ENCODE data around the gene WNT9B.

WNT9B gene

GRCh38 chr17:46853896-46854444 is 2.6 kb downstream of the WNT9B start:
- DNase-seq (ENCODE audit: low read depth in 2 of 2, low spot score in 1 of 2): no peak

GRCh38 chr17:46854515-46854914 is 3.1 kb downstream of the WNT9B start:
- no peak for DNase-seq (ENCODE audit: low read depth in 2 of 2, low spot score in 1 of 2)

DNA sequence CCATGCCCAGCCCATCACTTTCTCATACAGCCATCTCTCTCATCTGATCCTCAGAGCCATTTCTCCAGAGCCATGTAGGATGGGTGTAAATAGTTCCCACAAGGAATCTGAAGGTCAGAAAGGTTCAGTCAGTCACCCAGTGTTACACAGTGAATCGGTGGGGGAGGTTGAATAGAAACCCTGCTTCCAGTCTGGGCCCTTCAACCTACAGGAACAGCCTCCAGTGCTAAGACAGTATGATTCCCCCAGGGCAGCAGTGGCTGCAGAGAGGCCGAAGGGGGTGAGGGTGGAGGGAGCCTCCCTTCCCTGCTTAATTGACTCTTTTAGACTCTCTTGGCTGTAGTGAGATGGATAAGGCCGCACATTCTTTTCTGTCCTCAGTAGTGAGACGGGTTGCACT is 3.6 kb downstream of the WNT9B start:
- no peak for DNase-seq (ENCODE audit: low read depth in 2 of 2, low spot score in 1 of 2)

- no peak for DNase-seq (ENCODE audit: low read depth in 2 of 2, low spot score in 1 of 2)
These were observed 6.2 kb downstream of the WNT9B start for GRCh38 chr17:46857600-46857999.

DNA sequence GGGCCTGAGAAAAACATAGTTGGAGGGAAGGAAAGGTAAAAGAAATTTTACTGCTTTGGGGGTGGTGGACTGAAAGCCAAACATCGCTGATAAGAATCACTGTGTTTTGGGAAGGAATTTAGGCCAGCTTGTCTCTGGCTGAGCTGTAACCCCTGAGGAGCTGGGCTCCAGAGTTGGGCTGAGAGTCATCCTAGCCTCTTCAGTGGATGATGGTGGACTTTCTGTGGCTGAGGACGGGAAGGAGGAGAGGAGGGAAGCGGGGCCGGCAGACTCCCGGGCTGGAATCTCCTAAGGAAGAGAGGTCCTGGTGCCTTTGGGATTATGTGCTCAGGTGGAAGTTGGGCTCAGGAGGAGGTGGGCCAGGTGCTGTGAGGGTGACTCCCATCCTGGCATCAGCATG is 8.6 kb downstream of the WNT9B start:
- DNase-seq (ENCODE audit: low read depth in 2 of 2, low spot score in 1 of 2): no peak

DNA sequence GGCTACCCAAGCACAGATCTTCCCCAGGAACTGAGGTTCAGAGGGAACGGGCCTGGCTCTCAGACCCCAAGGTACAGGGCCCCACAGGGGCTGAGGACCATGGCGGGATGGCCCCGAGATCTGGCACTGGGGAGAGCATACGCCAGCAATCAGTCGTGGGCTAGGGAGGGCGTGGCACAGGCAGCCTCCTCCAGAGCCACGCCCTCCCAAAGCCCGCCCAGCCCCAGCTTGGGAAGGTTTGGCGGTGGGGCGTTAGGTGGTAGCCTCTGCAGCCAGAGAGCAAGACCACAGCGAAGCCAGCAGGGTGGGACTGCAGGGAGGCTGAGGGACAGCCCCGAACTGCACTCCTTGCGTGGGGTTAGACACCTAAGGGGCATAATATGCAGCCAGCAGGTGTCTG is 11.6 kb downstream of the WNT9B start:
- DNase-seq (ENCODE audit: low read depth in 2 of 2, low spot score in 1 of 2): no peak

GRCh38 chr17:46863383-46864121 is 12.2 kb downstream of the WNT9B start:
- DNase-seq (ENCODE audit: low read depth in 2 of 2, low spot score in 1 of 2): no peak

GRCh38 chr17:46865100-46865499 is 13.7 kb downstream of the WNT9B start:
- no peak for DNase-seq (ENCODE audit: low read depth in 2 of 2, low spot score in 1 of 2)

DNA sequence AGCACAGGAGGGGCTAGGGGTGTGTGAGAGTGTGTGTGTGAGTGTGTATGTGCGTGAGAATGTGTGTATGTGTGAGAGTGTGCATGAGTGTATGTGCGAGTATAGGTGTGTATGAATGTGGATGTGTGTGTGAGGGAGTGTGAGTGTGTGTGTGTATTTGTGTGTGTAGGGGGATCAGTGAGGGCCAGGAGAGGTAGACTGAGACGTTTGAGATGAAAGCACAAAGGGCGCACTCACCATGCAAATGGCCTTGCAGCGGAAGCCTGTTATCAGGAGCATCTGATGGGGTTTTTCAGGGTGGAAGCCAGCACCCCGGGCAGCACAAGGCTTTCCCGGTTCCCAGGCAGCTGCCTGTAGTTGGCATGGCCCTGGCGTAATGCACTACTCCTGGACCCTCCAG is 14.9 kb downstream of the WNT9B start:
- no peak for DNase-seq (ENCODE audit: low read depth in 2 of 2, low spot score in 1 of 2)

DNA sequence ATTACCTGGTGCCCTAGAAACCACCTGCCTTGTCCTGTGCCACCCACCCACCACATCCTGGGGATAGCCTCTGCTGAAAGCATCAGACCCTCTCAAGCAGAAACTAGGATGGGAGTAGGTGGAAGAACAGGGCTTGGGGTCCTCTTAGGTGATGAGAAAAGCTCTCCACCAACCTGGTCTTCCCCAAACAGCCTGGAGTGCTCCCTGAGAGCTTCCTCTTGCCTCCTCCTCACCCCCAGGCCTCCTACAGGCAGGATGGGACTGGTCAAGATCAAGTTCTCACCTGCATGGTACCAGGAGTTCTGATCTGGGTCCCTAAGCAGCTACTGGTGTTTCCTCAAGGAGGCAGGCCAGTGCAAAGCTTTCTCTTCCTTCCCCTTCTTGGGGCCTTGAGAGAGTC is 15.4 kb downstream of the WNT9B start:
- no peak for DNase-seq (ENCODE audit: low read depth in 2 of 2, low spot score in 1 of 2)

DNA sequence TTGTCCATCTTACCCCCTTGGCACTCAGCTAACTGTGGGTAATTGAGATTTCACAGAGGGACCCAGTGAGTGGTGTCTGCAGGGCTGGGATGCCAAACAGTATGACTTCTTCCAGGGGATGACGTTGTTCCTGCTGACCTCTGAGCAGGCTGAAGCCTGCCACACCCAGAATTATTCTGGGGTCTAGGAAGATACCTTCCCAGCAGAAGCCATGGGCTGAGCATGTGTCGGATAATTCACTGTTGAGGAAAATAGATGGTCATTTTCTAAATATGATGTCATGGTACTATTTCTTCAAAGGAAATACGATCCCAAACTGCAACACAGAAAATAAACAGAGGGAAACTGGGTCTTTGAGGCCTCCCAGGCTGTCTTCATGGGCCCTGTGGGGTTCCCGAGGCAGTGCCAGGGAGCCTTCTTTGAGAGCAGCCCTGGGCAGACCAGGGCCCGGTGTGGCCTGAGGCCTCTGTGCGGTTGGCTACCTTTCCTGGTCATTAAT is 17.4 kb downstream of the WNT9B start:
- DNase-seq (ENCODE audit: low read depth in 2 of 2, low spot score in 1 of 2): no peak

DNA sequence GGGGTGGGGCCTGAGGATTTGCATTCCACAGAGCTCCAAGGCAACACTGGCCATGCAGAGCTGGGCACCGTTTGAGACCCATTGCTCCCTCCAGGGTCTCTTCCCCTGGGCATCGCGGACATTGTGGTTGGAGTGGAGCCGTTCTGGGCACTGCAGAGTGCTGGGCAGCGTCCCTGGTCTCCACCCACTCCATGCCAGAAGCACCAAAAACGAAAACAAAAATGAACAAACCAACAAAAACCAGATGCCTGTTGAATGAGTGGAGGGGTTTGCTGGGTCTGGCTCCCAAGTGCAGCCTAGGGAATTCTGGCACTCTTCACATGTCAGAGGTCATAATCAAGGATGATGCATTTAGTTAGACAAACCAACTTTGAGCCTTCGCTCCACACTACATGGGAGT is 17.9 kb downstream of the WNT9B start:
- no peak for DNase-seq (ENCODE audit: low read depth in 2 of 2, low spot score in 1 of 2)

- DNase-seq (ENCODE audit: low read depth in 2 of 2, low spot score in 1 of 2): no peak
These were observed 18.8 kb downstream of the WNT9B start for GRCh38 chr17:46869975-46870803.

DNA sequence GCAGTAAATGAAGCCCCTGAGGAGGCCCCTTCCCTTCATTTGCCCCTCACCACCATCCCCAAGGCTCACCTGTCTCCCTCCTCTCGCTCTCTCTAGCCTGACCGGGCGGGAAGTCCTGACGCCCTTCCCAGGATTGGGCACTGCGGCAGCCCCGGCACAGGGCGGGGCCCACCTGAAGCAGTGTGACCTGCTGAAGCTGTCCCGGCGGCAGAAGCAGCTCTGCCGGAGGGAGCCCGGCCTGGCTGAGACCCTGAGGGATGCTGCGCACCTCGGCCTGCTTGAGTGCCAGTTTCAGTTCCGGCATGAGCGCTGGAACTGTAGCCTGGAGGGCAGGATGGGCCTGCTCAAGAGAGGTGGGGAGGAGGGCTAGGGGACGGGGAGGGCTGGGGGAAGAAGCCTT is 21.0 kb downstream of the WNT9B start:
- DNase-seq (ENCODE audit: low read depth in 2 of 2, low spot score in 1 of 2): no peak

DNA sequence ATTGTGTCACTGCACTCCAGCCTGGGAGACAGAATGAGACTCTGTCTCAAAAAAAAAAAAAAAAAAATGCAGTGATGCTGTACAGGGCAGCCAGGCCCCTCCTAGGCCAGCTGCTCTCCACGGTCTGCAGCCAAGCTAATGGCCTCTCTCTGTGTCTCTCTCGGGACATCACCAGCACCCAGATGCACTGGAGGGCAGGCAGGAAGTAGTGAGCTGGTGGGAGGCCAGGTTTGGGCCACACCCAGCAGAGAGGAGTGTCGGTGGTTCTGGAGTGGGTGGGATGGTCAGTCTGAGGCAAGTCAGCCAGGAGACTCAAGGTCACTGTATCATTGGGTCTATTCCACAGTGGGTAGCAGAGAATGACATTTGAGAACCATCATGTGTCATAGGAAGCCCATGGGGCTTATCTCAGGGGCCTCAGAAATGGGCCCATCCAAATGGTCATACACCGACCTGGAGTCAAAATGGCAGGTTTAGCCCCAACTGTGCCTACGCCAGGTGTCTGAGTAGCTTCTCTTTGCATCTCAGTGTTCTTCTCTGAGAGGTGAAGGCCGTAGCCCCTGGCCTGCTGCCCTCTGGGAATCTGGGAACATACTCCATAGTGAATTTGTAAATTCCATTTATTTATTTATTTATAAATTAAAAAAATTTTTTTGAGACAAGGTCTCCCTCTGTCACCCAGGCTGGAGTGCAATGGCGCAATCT is 22.7 kb downstream of the WNT9B start:
- no peak for DNase-seq (ENCODE audit: low read depth in 2 of 2, low spot score in 1 of 2)

DNA sequence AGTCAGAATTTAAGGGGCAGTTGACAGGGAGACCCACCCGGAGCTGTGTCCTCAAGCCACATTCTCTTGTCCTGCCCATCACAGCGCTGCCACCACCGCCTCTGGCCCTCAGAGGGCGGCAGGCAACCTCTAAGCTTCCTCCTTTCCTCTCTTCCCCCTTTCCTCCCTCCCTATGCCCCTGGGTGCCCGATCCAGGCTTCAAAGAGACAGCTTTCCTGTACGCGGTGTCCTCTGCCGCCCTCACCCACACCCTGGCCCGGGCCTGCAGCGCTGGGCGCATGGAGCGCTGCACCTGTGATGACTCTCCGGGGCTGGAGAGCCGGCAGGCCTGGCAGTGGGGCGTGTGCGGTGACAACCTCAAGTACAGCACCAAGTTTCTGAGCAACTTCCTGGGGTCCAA is 23.5 kb downstream of the WNT9B start:
- no peak for DNase-seq (ENCODE audit: low read depth in 2 of 2, low spot score in 1 of 2)

- DNase-seq (ENCODE audit: low read depth in 2 of 2, low spot score in 1 of 2): no peak
These were observed 24.5 kb downstream of the WNT9B start for GRCh38 chr17:46875849-46876352.

- no peak for DNase-seq (ENCODE audit: low read depth in 2 of 2, low spot score in 1 of 2)
These were observed 25.0 kb downstream of the WNT9B start for GRCh38 chr17:46876353-46876887.

GRCh38 chr17:46876926-46877325 is 25.5 kb downstream of the WNT9B start:
- DNase-seq (ENCODE audit: low read depth in 2 of 2, low spot score in 1 of 2): no peak

DNA sequence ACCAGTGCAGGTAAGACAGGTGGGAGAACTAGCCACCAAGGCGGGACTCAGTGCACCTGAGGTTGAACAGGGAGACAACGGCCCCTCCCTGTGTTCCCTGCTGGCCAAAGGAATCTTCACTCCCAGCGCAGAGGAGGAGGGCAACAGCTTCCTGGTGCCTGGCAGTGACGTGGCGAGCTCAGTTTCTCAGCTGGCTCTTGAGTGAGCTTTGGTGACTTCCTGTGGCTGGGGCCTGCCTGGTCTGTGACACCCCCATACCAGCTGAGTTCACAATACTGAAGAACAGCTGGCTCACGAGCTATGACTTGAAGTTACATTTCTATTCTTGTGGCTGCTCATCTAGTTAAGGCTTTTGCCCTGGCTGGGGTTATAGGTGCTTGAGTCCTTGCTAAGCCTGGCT is 26.1 kb downstream of the WNT9B start:
- no peak for DNase-seq (ENCODE audit: low read depth in 2 of 2, low spot score in 1 of 2)

DNA sequence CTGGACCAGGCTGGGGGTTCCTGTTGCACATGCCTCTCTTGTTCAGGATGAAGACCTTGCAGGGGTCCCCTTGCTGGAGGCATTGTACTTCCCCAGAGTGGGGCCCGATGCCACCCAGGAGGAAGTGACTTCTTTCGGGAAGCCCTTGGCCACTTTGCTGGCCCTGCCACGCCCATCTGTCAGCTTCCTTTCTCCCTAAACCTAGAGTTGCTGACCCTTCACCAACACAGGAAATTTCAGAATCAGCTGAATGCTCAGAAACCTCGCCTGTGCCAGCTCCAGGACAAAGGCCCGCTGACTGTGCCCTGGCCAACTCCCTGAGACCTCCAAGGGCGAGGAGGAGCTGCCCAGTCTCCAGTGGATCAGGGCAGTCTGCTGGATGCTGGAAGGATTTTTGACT is 26.7 kb downstream of the WNT9B start:
- no peak for DNase-seq (ENCODE audit: low read depth in 2 of 2, low spot score in 1 of 2)
